ENCODE results near the gene RIMBP3C.
A peak's percentile ranks its signal among the peaks of the same experiment; 100 is the strongest.
"Not testable (repeated sequence)": the region's sequence is repeated elsewhere in the genome, so short reads cannot be mapped to it uniquely, and the experiment has no call there.

The RIMBP3C gene

DNA sequence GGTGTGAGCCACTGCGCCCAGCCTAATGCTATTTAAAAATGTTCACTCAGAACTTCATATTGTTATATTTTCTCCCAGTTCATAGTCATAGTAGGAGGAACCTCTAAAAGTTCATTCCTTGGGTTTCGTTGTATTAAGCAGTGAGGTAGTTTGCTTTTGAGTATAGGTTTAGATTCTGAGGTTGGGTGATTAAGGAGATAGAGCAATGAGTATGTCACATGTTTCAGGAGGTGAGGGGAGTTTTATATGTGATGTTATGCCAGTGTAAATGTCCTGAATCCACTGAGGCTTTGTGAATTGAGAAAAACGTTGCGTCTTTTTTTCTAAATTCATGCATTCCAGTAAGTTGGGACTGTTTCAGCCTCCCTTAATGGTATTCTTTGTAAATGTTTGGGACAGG lies 20.4 kb upstream of the RIMBP3C start:
- no peak overlapping the region for H3K9ac ChIP-seq (ENCODE audit: low read depth, low read length)

DNA sequence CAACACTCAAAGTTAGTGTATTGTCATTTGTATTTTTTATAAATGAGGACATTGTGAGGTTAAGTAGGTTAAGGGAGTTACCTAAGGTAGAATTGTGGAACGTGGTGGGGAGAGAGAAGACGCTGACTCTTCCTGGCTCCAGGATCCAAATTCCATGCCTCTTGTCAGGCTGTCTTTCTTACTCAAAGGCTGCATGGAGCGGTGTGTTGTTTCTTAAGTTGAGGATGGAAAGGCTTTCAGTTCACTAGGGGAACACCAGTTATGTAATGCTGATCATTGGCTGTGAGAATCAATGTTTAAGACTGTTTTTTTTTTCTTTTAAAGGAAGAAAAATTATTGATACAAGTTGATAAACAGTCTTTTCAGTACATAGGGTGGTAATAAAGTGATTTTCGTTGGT lies 19.1 kb upstream of the RIMBP3C start:
- Histone ChIP-seq H3K4me3 (ENCODE audit: low read depth in 1 of 2, low read length in 2 of 2) (peak overlapping the region in 1 of 2 experiments; percentile 89; a peak in 1 of 4 replicates), H3K4me1 (ENCODE audit: insufficient read depth, low read length) (peaks cover 52% of the 10 kb centered on the region), H3K36me3 (ENCODE audit: insufficient read depth, low read length) (peaks cover 46% of the 10 kb centered on the region), H4K20me1 (ENCODE audit: insufficient read depth, low read length) (peaks cover 68% of the 10 kb centered on the region), H3K27me3 (ENCODE audit: insufficient read depth, low read length, poor library complexity) (no peaks in the 10 kb centered on the region), H3K9ac (ENCODE audit: low read depth, low read length) (peak overlapping the region; percentile 95; the same call in 1 of the 2 replicates), H3K27ac (ENCODE audit: low read length) (no peak overlapping the region), H3K9me3 (ENCODE audit: insufficient read depth, low read length, severe bottlenecking) (no peaks in the 10 kb centered on the region), H2AFZ (ENCODE audit: low read depth, low read length) (no peak overlapping the region), H3K79me2 (ENCODE audit: insufficient read depth, low read length) (peaks cover 82% of the 10 kb centered on the region), H3K4me2 (ENCODE audit: insufficient read depth, low read length) (peak overlapping the region; percentile 91)
- TF ChIP-seq, protein P1, sequence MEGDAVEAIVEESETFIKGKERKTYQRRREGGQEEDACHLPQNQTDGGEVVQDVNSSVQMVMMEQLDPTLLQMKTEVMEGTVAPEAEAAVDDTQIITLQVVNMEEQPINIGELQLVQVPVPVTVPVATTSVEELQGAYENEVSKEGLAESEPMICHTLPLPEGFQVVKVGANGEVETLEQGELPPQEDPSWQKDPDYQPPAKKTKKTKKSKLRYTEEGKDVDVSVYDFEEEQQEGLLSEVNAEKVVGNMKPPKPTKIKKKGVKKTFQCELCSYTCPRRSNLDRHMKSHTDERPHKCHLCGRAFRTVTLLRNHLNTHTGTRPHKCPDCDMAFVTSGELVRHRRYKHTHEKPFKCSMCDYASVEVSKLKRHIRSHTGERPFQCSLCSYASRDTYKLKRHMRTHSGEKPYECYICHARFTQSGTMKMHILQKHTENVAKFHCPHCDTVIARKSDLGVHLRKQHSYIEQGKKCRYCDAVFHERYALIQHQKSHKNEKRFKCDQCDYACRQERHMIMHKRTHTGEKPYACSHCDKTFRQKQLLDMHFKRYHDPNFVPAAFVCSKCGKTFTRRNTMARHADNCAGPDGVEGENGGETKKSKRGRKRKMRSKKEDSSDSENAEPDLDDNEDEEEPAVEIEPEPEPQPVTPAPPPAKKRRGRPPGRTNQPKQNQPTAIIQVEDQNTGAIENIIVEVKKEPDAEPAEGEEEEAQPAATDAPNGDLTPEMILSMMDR (IDR thresholded peaks at IDR 0.05; ENCODE audit: borderline replicate concordance, extremely low read depth, low read length, poor library complexity, severe bottlenecking), result no peak
- TF ChIP-seq EZH2 (IDR thresholded peaks at IDR 0.05; ENCODE audit: borderline replicate concordance, low read depth, low read length, severe bottlenecking), result no peak
- ATAC-seq (ENCODE audit: insufficient read depth, low read depth) (no peak), DNase-seq (no peak)

More for the DNA sequence above, 20.4 kb upstream of the RIMBP3C start:
- DNase-seq (no peak), ATAC-seq (ENCODE audit: insufficient read depth, low read depth) (no peak)
- Histone ChIP-seq H3K79me2 (ENCODE audit: insufficient read depth, low read length) (peaks cover 95% of the 10 kb centered on the region), H2AFZ (ENCODE audit: low read depth, low read length) (no peak overlapping the region), H3K4me1 (ENCODE audit: insufficient read depth, low read length) (peaks cover 52% of the 10 kb centered on the region), H3K4me3 (ENCODE audit: low read depth in 1 of 2, low read length in 2 of 2) (no peak overlapping the region), H3K27ac (ENCODE audit: low read length) (no peak overlapping the region), H3K36me3 (ENCODE audit: insufficient read depth, low read length) (peaks cover 46% of the 10 kb centered on the region), H3K9me3 (ENCODE audit: insufficient read depth, low read length, severe bottlenecking) (no peaks in the 10 kb centered on the region), H3K27me3 (ENCODE audit: insufficient read depth, low read length, poor library complexity) (no peaks in the 10 kb centered on the region), H4K20me1 (ENCODE audit: insufficient read depth, low read length) (peaks cover 74% of the 10 kb centered on the region), H3K4me2 (ENCODE audit: insufficient read depth, low read length) (peak overlapping the region; percentile 91; the same call in 1 of the 2 replicates)
- TF ChIP-seq, protein P1 (IDR thresholded peaks at IDR 0.05; ENCODE audit: borderline replicate concordance, extremely low read depth, low read length, poor library complexity, severe bottlenecking), result no peak
- TF ChIP-seq EZH2 (IDR thresholded peaks at IDR 0.05; ENCODE audit: borderline replicate concordance, low read depth, low read length, severe bottlenecking), result no peak

DNA sequence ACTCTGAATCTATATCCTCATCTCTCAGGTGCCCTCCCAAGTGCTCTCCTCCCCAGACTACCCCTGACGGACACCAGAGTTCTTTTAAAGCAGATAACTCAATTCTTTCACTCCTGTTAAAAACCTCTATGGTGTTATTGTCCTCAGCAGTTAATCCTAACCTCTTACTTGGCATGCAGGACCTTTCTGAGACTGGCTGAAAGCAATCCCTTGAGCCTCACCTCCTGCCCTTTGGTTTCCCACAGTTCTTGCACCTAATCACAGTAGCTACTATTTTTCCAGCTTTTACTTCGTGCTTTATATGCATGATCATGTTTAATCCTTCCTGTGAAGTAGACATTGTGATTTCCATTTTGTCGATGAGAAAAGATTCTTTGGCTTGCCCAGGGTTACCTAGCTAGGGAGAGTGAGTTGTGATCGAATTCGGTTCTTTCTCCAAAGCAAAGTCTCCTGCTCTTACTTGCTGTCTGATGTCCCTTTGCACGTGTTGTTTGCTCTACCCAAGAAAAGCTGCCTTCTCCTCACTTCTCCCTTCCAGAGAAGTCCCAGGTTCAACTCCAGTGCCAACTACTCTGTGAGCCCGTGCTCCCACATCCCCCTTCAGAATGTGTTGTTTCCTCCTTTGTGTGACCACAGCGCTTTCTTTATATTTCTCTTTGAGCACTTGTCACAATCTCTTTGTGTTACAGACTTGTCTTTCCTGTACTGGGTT lies 18.4 kb upstream of the RIMBP3C start:
- no peaks in the 10 kb centered on the region for H3K27me3 ChIP-seq (ENCODE audit: insufficient read depth, low read length, poor library complexity)
- H3K27ac ChIP-seq (ENCODE audit: low read length), result peak overlapping the region; percentile 27; the same call in 1 of the 2 replicates
- H3K4me2 ChIP-seq (ENCODE audit: insufficient read depth, low read length), result peak overlapping the region; percentile 91
- H3K36me3 ChIP-seq (ENCODE audit: insufficient read depth, low read length), result peaks cover 46% of the 10 kb centered on the region
- ATAC-seq (ENCODE audit: insufficient read depth, low read depth), result no peak
- H3K4me1 ChIP-seq (ENCODE audit: insufficient read depth, low read length), result peaks cover 52% of the 10 kb centered on the region
- peaks cover 74% of the 10 kb centered on the region for H3K79me2 ChIP-seq (ENCODE audit: insufficient read depth, low read length)
- DNase-seq, result no peak
- H3K9me3 ChIP-seq (ENCODE audit: insufficient read depth, low read length, severe bottlenecking), result no peaks in the 10 kb centered on the region
- peaks cover 66% of the 10 kb centered on the region for H4K20me1 ChIP-seq (ENCODE audit: insufficient read depth, low read length)
- no peak for TF ChIP-seq EZH2 (IDR thresholded peaks at IDR 0.05; ENCODE audit: borderline replicate concordance, low read depth, low read length, severe bottlenecking)
- TF ChIP-seq, protein P1 (IDR thresholded peaks at IDR 0.05; ENCODE audit: borderline replicate concordance, extremely low read depth, low read length, poor library complexity, severe bottlenecking), result no peak
- peak overlapping the region; percentile 95 for H3K9ac ChIP-seq (ENCODE audit: low read depth, low read length)
- H2AFZ ChIP-seq (ENCODE audit: low read depth, low read length), result no peak overlapping the region
- H3K4me3 ChIP-seq (ENCODE audit: low read depth in 1 of 2, low read length in 2 of 2), result peak overlapping the region in 1 of 2 experiments; percentile 89; a peak in 3 of 4 replicates

DNA sequence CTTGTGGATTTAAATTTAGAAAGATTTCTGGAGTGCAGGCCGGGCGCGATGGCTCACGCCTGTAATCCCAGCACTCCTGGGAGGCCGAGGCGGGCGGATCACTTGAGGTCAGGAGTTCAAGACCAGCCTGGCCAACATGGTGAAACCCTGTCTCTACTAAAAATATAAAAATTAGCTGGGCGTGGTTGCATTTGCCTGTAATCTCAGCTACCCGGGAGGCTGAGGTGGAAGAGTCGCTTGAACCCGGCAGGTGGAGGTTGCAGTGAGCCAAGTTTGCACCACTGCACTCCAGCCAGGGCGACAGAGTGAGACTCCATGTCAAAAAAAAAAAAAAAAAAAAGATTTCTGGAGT lies 17.8 kb upstream of the RIMBP3C start:
- peak overlapping the region; percentile 89 to 97 for H3K4me3 ChIP-seq (ENCODE audit: low read depth in 1 of 2, low read length in 2 of 2)
- H3K9ac ChIP-seq (ENCODE audit: low read depth, low read length), result peak overlapping the region; percentile 95
- H3K4me2 ChIP-seq (ENCODE audit: insufficient read depth, low read length), result peak overlapping the region; percentile 91
- peaks cover 60% of the 10 kb centered on the region for H4K20me1 ChIP-seq (ENCODE audit: insufficient read depth, low read length)
- peak overlapping the region; percentile 92 for H3K27ac ChIP-seq (ENCODE audit: low read length)
- not testable (repeated sequence) for H2AFZ ChIP-seq (ENCODE audit: low read depth, low read length); DNase-seq; H3K9me3 ChIP-seq (ENCODE audit: insufficient read depth, low read length, severe bottlenecking); H3K27me3 ChIP-seq (ENCODE audit: insufficient read depth, low read length, poor library complexity); ATAC-seq (ENCODE audit: insufficient read depth, low read depth)
- peaks cover 68% of the 10 kb centered on the region for H3K79me2 ChIP-seq (ENCODE audit: insufficient read depth, low read length)
- peaks cover 52% of the 10 kb centered on the region for H3K4me1 ChIP-seq (ENCODE audit: insufficient read depth, low read length)
- peaks cover 42% of the 10 kb centered on the region for H3K36me3 ChIP-seq (ENCODE audit: insufficient read depth, low read length)
